ENCODE measurements around the gene PLXDC2. TPM values are rescaled to one million over a fixed set of nuclear protein-coding genes. Genes with fewer than 3 reads are reported as not detected.

PLXDC2 gene
- total and polyA plus RNA-seq, 11 donors = 3.4 to 36.4 (median 17.1) TPM

GRCh38 chr10:19853831-19854230 lies 37.6 kb downstream of the PLXDC2 start:
- 60 to 77% (median 68%) methylated on average over 5 of the region's 5 CpGs for WGBS, 4 donors
- Histone ChIP-seq H3K36me3 (no peaks in the 10 kb centered on the region), H3K4me3 (no peak overlapping the region), H3K9me3 (no peaks in the 10 kb centered on the region), H3K4me1 (peaks cover 0 to 12% (median 0%) of the 10 kb centered on the region in 12 donors), H3K27me3 (no peaks in the 10 kb centered on the region), H3K27ac (no peak overlapping the region)
- intact Hi-C loops (cut with DNase I) = no loop called here
- DNase-seq (no peak), ATAC-seq (no peak)
- TF ChIP-seq CTCF (IDR thresholded peaks at IDR 0.05) (no peak), POLR2A (IDR thresholded peaks at IDR 0.05) (no peak)

DNA sequence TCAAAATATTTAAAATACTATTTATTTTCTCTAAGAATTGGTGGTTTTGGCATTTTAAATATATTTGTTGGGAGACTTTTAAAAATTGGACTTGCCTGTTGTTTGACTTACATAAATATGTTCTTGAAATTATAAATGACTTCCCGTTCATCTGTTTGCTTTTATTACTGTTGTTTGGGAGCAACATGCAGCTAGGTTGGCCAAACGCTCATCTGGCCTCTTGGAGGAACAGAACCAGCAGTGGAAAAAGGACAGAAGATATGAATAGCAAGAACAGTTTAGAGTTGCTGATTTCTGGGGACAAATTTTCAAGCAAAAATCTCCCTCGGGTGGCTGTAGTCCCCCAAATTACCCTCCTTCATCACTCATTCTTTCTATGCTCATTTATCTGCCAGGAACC lies 41.6 kb downstream of the PLXDC2 start:
- DNase-seq = no peak
- no peak overlapping the region for H3K4me3 ChIP-seq
- ATAC-seq = no peak
- WGBS, 4 donors = 86 to 95% (median 90%) methylated on average over 3 of the region's 3 CpGs
- intact Hi-C loops (cut with DNase I) = no loop called here
- H3K9me3 ChIP-seq = no peaks in the 10 kb centered on the region
- no peaks in the 10 kb centered on the region for H3K36me3 ChIP-seq
- H3K4me1 ChIP-seq = peaks cover 0 to 33% (median 7%) of the 10 kb centered on the region in 12 donors
- no peaks in the 10 kb centered on the region for H3K27me3 ChIP-seq
- TF ChIP-seq POLR2A (IDR thresholded peaks at IDR 0.05) (no peak), CTCF (IDR thresholded peaks at IDR 0.05) (no peak)
- H3K27ac ChIP-seq = no peak overlapping the region

GRCh38 chr10:19860107-19860506 lies 43.9 kb downstream of the PLXDC2 start:
- 97 to 100% (median 99%) methylated on average over 1 of the region's 1 CpG for WGBS, 4 donors

GRCh38 chr10:19862811-19863515 lies 46.7 kb downstream of the PLXDC2 start:
- DNase-seq (no peak), ATAC-seq (no peak)
- H3K36me3 ChIP-seq = peaks cover 0 to 4% (median 0%) of the 10 kb centered on the region in 9 donors
- H3K9me3 ChIP-seq = peaks cover 0 to 12% (median 0%) of the 10 kb centered on the region in 12 donors
- H3K4me1 ChIP-seq = peaks cover 0 to 41% (median 10%) of the 10 kb centered on the region in 12 donors
- H3K4me3 ChIP-seq = no peak overlapping the region
- TF ChIP-seq POLR2A (IDR thresholded peaks at IDR 0.05) (no peak), CTCF (IDR thresholded peaks at IDR 0.05) (no peak)
- intact Hi-C loops (cut with DNase I) = no loop called here
- H3K27ac ChIP-seq = no peak overlapping the region
- WGBS, 4 donors = 29 to 49% (median 35%) methylated on average over 8 of the region's 8 CpGs
- no peaks in the 10 kb centered on the region for H3K27me3 ChIP-seq

More at GRCh38 chr10:19860107-19860506, 43.9 kb downstream of the PLXDC2 start:
- ATAC-seq = no peak
- Histone ChIP-seq H3K36me3 (no peaks in the 10 kb centered on the region), H3K27ac (no peak overlapping the region), H3K9me3 (no peaks in the 10 kb centered on the region), H3K4me3 (no peak overlapping the region), H3K4me1 (peaks cover 0 to 40% (median 10%) of the 10 kb centered on the region in 12 donors), H3K27me3 (no peaks in the 10 kb centered on the region)
- DNase-seq = no peak
- intact Hi-C loops (cut with DNase I) = no loop called here
- TF ChIP-seq CTCF (IDR thresholded peaks at IDR 0.05) (no peak), POLR2A (IDR thresholded peaks at IDR 0.05) (no peak)

Measured in heart left ventricle (tissue), 16 donors.